ENCODE data around the gene RAB5B. TPM values are rescaled to one million over a fixed set of nuclear protein-coding genes. Genes with fewer than 3 reads are reported as not detected.
A peak's percentile ranks its signal among the peaks of the same experiment; 100 is the strongest.

Gene RAB5B
- 30.8 and 48.8 TPM in 2 replicates for total RNA-seq

GRCh38 chr12:55973599-55974307, at the start of gene RAB5B:
Gene RAB5B, plus strand, starts transcription at chr12:55974078. Its CDS starts 12,883 bp downstream, at chr12:55986961.
- peak; percentile 100 for DNase-seq (ENCODE audit: low read depth)
- TF ChIP-seq CTCF (IDR thresholded peaks at IDR 0.05; ENCODE audit: insufficient read depth, low read length, severe bottlenecking): no peak
- Histone ChIP-seq H3K4me3 (ENCODE audit: low read depth, low read length) (peak within 1 kb of the TSS; percentile 98), H3K36me3 (ENCODE audit: control insufficient read depth, insufficient read depth, low read length) (no peaks in the 10 kb centered on the region), H3K27me3 (ENCODE audit: control insufficient read depth, insufficient read depth, low read length) (no peaks in the 10 kb centered on the region)
- peak; percentile 98 for FAIRE-seq

- H3K27me3 ChIP-seq (ENCODE audit: control insufficient read depth, insufficient read depth, low read length): no peaks in the 10 kb centered on the region
- DNase-seq (ENCODE audit: low read depth): no peak
- no peak for TF ChIP-seq CTCF (IDR thresholded peaks at IDR 0.05; ENCODE audit: insufficient read depth, low read length, severe bottlenecking)
- no peak for FAIRE-seq
- H3K4me3 ChIP-seq (ENCODE audit: low read depth, low read length): no peak overlapping the region
- peaks cover 1% of the 10 kb centered on the region for H3K36me3 ChIP-seq (ENCODE audit: control insufficient read depth, insufficient read depth, low read length)
These were observed 48.5 kb upstream of the RAB5B start for GRCh38 chr12:55925371-55925770.

GRCh38 chr12:55925870-55926737, 47.8 kb upstream of the RAB5B start:
- Histone ChIP-seq H3K36me3 (ENCODE audit: control insufficient read depth, insufficient read depth, low read length) (peaks cover 1% of the 10 kb centered on the region), H3K4me3 (ENCODE audit: low read depth, low read length) (peak overlapping the region; percentile 48), H3K27me3 (ENCODE audit: control insufficient read depth, insufficient read depth, low read length) (no peaks in the 10 kb centered on the region)
- FAIRE-seq (no peak), DNase-seq (ENCODE audit: low read depth) (no peak)
- TF ChIP-seq CTCF (IDR thresholded peaks at IDR 0.05; ENCODE audit: insufficient read depth, low read length, severe bottlenecking): no peak

GRCh38 chr12:55926738-55927587, 46.9 kb upstream of the RAB5B start:
- TF ChIP-seq CTCF (IDR thresholded peaks at IDR 0.05; ENCODE audit: insufficient read depth, low read length, severe bottlenecking): peak; percentile 80
- FAIRE-seq (no peak), DNase-seq (ENCODE audit: low read depth) (peak; percentile 81)
- peak overlapping the region; percentile 48 for H3K4me3 ChIP-seq (ENCODE audit: low read depth, low read length)
- H3K36me3 ChIP-seq (ENCODE audit: control insufficient read depth, insufficient read depth, low read length): peaks cover 1% of the 10 kb centered on the region
- no peaks in the 10 kb centered on the region for H3K27me3 ChIP-seq (ENCODE audit: control insufficient read depth, insufficient read depth, low read length)

GRCh38 chr12:55927588-55928502, 46.0 kb upstream of the RAB5B start, which contains the start of gene PYM1:
Gene PYM1, minus strand, starts transcription at chr12:55927894. Its CDS starts 133 bp downstream, at chr12:55927761.
- FAIRE-seq: no peak
- peaks cover 1% of the 10 kb centered on the region for H3K36me3 ChIP-seq (ENCODE audit: control insufficient read depth, insufficient read depth, low read length)

More at GRCh38 chr12:55927588-55928502, 46.0 kb upstream of the RAB5B start, which contains the start of gene PYM1:
- TF ChIP-seq CTCF (IDR thresholded peaks at IDR 0.05; ENCODE audit: insufficient read depth, low read length, severe bottlenecking): no peak
- H3K27me3 ChIP-seq (ENCODE audit: control insufficient read depth, insufficient read depth, low read length): no peaks in the 10 kb centered on the region
- peak; percentile 71 for DNase-seq (ENCODE audit: low read depth)
- H3K4me3 ChIP-seq (ENCODE audit: low read depth, low read length): peak within 1 kb of the TSS; percentile 48

Measured in bronchial epithelial cell (primary cell).